Body of pancreas (tissue), 4 donors: ENCODE results near the gene PTTG1. TPM values are rescaled to one million over a fixed set of nuclear protein-coding genes. Genes with fewer than 3 reads are reported as not detected.

Experiments used
- ATAC-seq: fragments of 150-250 bp; one replicate; pipeline ENCODE4 v1.9.1; 2016
- DNase-seq, 4 donors: peaks; one replicate each; pipeline ENCODE4 v3.0.0-alpha.2; 2019
- H3K27ac ChIP-seq, 4 donors: fragments of 200-600 bp; sonication (generic); 1 replicate in 3 of 4; 2 replicates in 1 of 4; pipeline versions ENCODE4 v1.5.1 to v1.6.1; 2016 to 2019; ENCODE audit warnings: mild to moderate bottlenecking in 1 of 4, mixed read lengths in 1 of 4, moderate library complexity in 1 of 4
- H3K27me3 ChIP-seq, 2 donors: fragments of 200-600 bp; sonication (generic); one replicate each; pipeline ENCODE4 v1.6.0; 2016; ENCODE audit warnings: mild to moderate bottlenecking in 1 of 2
- H3K36me3 ChIP-seq, 2 donors: fragments of 200-600 bp; sonication (generic); replicated peaks in 1 of 2; 2 replicates each; pipeline ENCODE4 v1.5.1; 2016; ENCODE audit warnings: low read depth in 2 of 2; ENCODE audit not compliant: insufficient read depth in 1 of 2
- H3K4me1 ChIP-seq: fragments of 200-600 bp; sonication (generic); one replicate; pipeline ENCODE4 v1.6.0; 2016
- H3K4me3 ChIP-seq, 2 donors: fragments of 200-600 bp; sonication (generic); 1 replicate in 1 of 2; 2 replicates in 1 of 2; pipeline ENCODE4 v1.5.1; 2016 to 2019
- H3K9me3 ChIP-seq, 3 donors: fragments of 200-600 bp; sonication (generic); 1 replicate in 2 of 3; 2 replicates in 1 of 3; pipeline ENCODE4 v1.5.1; 2016
- POLR2A ChIP-seq, 3 donors: fragments of 450-650 bp; IDR thresholded peaks; one replicate each; pipeline ENCODE4 v1.6.1; 2016; ENCODE audit warnings: antibody characterized with exemption in 3 of 3, mild to moderate bottlenecking in 2 of 3
- WGBS, 2 donors: methylation state at CpG; one replicate each; pipeline ENCODE4 v1.1.5; 2017; 5-methylcytosine and 5-hydroxymethylcytosine counted together
- intact Hi-C: fragments of 100-400 bp; cut with DNase I; formaldehyde crosslinking; loops from one replicate; pipeline ENCODE4 v1.15.1; 2023
- total RNA-seq, 2 donors: library from RNA; depleted of rRNA; stranded (reverse); fragments of >200 nt; gene quantifications; one replicate each; pipeline ENCODE4 v1.1.0, GENCODE V29; 2016
- TF ChIP-seq, protein P1 (sequence below), 7 experiments: fragments of 450-650 bp in 4 of 7; fragments of 200-600 bp in 3 of 7; sonication (generic) in 3 of 7; IDR thresholded peaks; one replicate each; pipeline ENCODE4 v1.5.1; 2016 to 2019; ENCODE audit warnings: antibody characterized with exemption in 7 of 7

The PTTG1 gene
- 1 to 10 TPM; 5.7 to 6.6 TPM for total RNA-seq

DNA sequence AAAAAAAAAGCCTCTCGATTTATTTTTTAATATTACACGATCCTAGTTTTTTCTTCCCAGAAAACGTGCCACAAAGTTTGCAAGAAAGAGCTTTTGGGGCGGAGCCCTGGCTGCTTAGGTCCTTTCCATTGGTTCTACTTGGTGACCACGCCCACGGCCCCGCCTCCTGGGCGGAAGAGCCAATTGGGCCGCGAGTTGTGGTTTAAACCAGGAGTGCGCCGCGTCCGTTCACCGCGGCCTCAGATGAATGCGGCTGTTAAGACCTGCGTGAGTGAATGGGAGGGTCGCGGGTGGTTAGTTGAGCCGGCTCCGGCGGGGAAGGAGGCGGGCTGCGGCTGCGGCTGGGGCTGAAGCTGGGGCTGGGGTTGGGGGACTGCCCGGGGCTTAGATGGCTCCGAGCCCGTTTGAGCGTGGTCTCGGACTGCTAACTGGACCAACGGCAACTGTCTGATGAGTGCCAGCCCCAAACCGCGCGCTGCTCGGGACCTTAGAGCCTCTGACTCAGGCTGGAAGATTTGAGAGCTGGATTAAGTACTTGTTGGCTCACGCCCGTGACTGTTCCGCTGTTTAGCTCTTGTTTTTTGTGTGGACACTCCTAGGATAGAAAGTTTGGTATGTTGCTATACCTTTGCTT lies at the start of gene PTTG1:
Gene PTTG1 (plus strand): TSS at position 231 of the 634 bp plus-strand sequence. CDS start 458 bp downstream, outside the sequence.
- no peaks in the 10 kb centered on the region for H3K9me3 ChIP-seq
- intact Hi-C loops, result no loop called here
- H3K27me3 ChIP-seq, result no peaks in the 10 kb centered on the region
- ATAC-seq (peak; percentile 85), DNase-seq (peak; percentile 95 to 98 (median 96))
- H3K4me1 ChIP-seq, result peaks cover 30% of the 10 kb centered on the region
- peak within 1 kb of the TSS; percentile 34 to 49 for H3K4me3 ChIP-seq
- peak within 1 kb of the TSS in 2 of 4 donors; percentile 24 to 54 for H3K27ac ChIP-seq
- no peaks in the 10 kb centered on the region for H3K36me3 ChIP-seq
- peak in 2 of 3 donors; percentile 14 to 19 for TF ChIP-seq POLR2A (IDR thresholded peaks at IDR 0.05)
- TF ChIP-seq, protein P1, sequence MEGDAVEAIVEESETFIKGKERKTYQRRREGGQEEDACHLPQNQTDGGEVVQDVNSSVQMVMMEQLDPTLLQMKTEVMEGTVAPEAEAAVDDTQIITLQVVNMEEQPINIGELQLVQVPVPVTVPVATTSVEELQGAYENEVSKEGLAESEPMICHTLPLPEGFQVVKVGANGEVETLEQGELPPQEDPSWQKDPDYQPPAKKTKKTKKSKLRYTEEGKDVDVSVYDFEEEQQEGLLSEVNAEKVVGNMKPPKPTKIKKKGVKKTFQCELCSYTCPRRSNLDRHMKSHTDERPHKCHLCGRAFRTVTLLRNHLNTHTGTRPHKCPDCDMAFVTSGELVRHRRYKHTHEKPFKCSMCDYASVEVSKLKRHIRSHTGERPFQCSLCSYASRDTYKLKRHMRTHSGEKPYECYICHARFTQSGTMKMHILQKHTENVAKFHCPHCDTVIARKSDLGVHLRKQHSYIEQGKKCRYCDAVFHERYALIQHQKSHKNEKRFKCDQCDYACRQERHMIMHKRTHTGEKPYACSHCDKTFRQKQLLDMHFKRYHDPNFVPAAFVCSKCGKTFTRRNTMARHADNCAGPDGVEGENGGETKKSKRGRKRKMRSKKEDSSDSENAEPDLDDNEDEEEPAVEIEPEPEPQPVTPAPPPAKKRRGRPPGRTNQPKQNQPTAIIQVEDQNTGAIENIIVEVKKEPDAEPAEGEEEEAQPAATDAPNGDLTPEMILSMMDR (IDR thresholded peaks at IDR 0.05), result no peak
- whole genome bisulfite sequencing, 2 donors, result 2% methylated on average over 30 to 39 of the region's 39 CpGs

- H3K36me3 ChIP-seq, result no peaks in the 10 kb centered on the region
- no peak for DNase-seq
- no peak overlapping the region for H3K4me3 ChIP-seq
- H3K4me1 ChIP-seq, result peaks cover 4% of the 10 kb centered on the region
- intact Hi-C loops, result no loop called here
- no peaks in the 10 kb centered on the region for H3K27me3 ChIP-seq
- TF ChIP-seq, protein P1 (IDR thresholded peaks at IDR 0.05), result no peak
- TF ChIP-seq POLR2A (IDR thresholded peaks at IDR 0.05), result no peak
- no peaks in the 10 kb centered on the region for H3K9me3 ChIP-seq
- H3K27ac ChIP-seq, result no peak overlapping the region
- ATAC-seq, result no peak
Observed at GRCh38 chr5:160375166-160375565, 46.5 kb upstream of the PTTG1 start.

- Histone ChIP-seq H3K27me3 (no peaks in the 10 kb centered on the region), H3K27ac (no peak overlapping the region), H3K4me1 (no peaks in the 10 kb centered on the region), H3K9me3 (no peaks in the 10 kb centered on the region), H3K36me3 (no peaks in the 10 kb centered on the region), H3K4me3 (no peak overlapping the region)
- TF ChIP-seq POLR2A (IDR thresholded peaks at IDR 0.05), result no peak
- TF ChIP-seq, protein P1 (IDR thresholded peaks at IDR 0.05), result no peak
- DNase-seq (no peak), ATAC-seq (no peak)
- 74 to 79% methylated on average over 2 of the region's 2 CpGs for WGBS, 2 donors
- intact Hi-C loops, result no loop called here
Observed at GRCh38 chr5:160375701-160376100, 46.0 kb upstream of the PTTG1 start.

- TF ChIP-seq, protein P1 (IDR thresholded peaks at IDR 0.05), result no peak
- no peak for TF ChIP-seq POLR2A (IDR thresholded peaks at IDR 0.05)
- intact Hi-C loops, result no loop called here
- DNase-seq, result no peak
Observed at GRCh38 chr5:160376416-160376815, 45.2 kb upstream of the PTTG1 start.

DNA sequence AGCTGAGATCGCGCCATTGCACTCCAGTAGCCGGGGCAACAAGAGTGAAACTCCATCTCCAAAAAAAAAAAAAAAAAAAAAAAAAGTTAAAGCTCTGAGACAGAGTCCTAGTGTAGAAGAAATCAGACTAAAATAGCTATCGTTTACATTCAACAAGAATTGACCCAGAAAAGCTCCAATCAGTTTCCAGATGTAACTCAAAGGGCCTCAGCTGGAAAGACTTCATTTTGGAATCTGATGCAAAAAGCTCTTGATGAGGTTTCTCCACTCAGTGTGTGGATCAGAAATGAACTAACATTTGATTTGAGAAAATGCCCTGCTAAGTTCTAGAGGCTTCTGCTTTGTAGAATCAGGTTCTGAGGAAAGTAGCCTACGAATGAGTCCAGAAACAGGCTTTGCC lies 44.0 kb upstream of the PTTG1 start:
- intact Hi-C loops, result no loop called here
- Histone ChIP-seq H3K4me1 (no peaks in the 10 kb centered on the region), H3K27ac (no peak overlapping the region), H3K27me3 (no peaks in the 10 kb centered on the region), H3K9me3 (no peaks in the 10 kb centered on the region), H3K4me3 (no peak overlapping the region), H3K36me3 (no peaks in the 10 kb centered on the region)
- WGBS, 2 donors, result 81 to 88% methylated on average over 5 of the region's 5 CpGs
- TF ChIP-seq, protein P1 (IDR thresholded peaks at IDR 0.05), result no peak
- TF ChIP-seq POLR2A (IDR thresholded peaks at IDR 0.05), result no peak
- ATAC-seq, result no peak
- no peak for DNase-seq

More at GRCh38 chr5:160376416-160376815, 45.2 kb upstream of the PTTG1 start:
- no peak for ATAC-seq
- Histone ChIP-seq H3K4me3 (no peak overlapping the region), H3K27me3 (no peaks in the 10 kb centered on the region), H3K9me3 (no peaks in the 10 kb centered on the region), H3K27ac (no peak overlapping the region), H3K36me3 (no peaks in the 10 kb centered on the region), H3K4me1 (no peaks in the 10 kb centered on the region)
